NCI-H2227 treated with DMSO at 0.1 percent for 48 hours (cell line): ENCODE results near the gene ADAMTSL1.

Source experiments
- DNase-seq: peaks from one replicate; lab custom pipeline; 2025; lab: John Stamatoyannopoulos, UW

Gene ADAMTSL1

GRCh38 chr9:18776836-18777820 lies 303.2 kb downstream of the ADAMTSL1 start:
- DNase-seq = no peak

- DNase-seq = no peak
Observed at GRCh38 chr9:18778147-18778546, 304.2 kb downstream of the ADAMTSL1 start.

GRCh38 chr9:18778846-18779245 lies 304.9 kb downstream of the ADAMTSL1 start:
- DNase-seq = peak; percentile 26

- no peak for DNase-seq
Observed at GRCh38 chr9:18783909-18784308, 310.0 kb downstream of the ADAMTSL1 start.

GRCh38 chr9:18785604-18786003 lies 311.7 kb downstream of the ADAMTSL1 start:
- DNase-seq = no peak

- no peak for DNase-seq
Observed at GRCh38 chr9:18786196-18786595, 312.2 kb downstream of the ADAMTSL1 start.

GRCh38 chr9:18786911-18787650 lies 313.1 kb downstream of the ADAMTSL1 start:
- no peak for DNase-seq

- DNase-seq = no peak
Observed at GRCh38 chr9:18788256-18788655, 314.3 kb downstream of the ADAMTSL1 start.

- no peak for DNase-seq
Observed at GRCh38 chr9:18791074-18791473, 317.1 kb downstream of the ADAMTSL1 start.

- no peak for DNase-seq
Observed at GRCh38 chr9:18793122-18793521, 319.2 kb downstream of the ADAMTSL1 start.

GRCh38 chr9:18795947-18796671 lies 322.2 kb downstream of the ADAMTSL1 start:
- DNase-seq = no peak

GRCh38 chr9:18796696-18797270 lies 322.8 kb downstream of the ADAMTSL1 start:
- DNase-seq = no peak

- DNase-seq = no peak
Observed at GRCh38 chr9:18798106-18798505, 324.2 kb downstream of the ADAMTSL1 start.

GRCh38 chr9:18798508-18799290 lies 324.7 kb downstream of the ADAMTSL1 start:
- DNase-seq = no peak

- no peak for DNase-seq
Observed at GRCh38 chr9:18799428-18799827, 325.5 kb downstream of the ADAMTSL1 start.

- no peak for DNase-seq
Observed at GRCh38 chr9:18800579-18800978, 326.6 kb downstream of the ADAMTSL1 start.

- DNase-seq = no peak
Observed at GRCh38 chr9:18805386-18805785, 331.4 kb downstream of the ADAMTSL1 start.

- no peak for DNase-seq
Observed at GRCh38 chr9:18806232-18807080, 332.5 kb downstream of the ADAMTSL1 start.

GRCh38 chr9:18810581-18810980 lies 336.6 kb downstream of the ADAMTSL1 start:
- DNase-seq = no peak

GRCh38 chr9:18811171-18811570 lies 337.2 kb downstream of the ADAMTSL1 start:
- no peak for DNase-seq
